C4-2B (cell line): Measurements from ENCODE around the gene MAPKAPK3.

Experiments
- H3K27ac ChIP-seq: fragments of 450-650 bp; 2 replicates; pipeline ENCODE4 v1.5.1; 2017
- ZFX ChIP-seq: fragments of 450-650 bp; IDR thresholded peaks from 2 replicates; pipeline ENCODE4 v1.6.1; 2017
- TF ChIP-seq, protein P1 (sequence below): fragments of 450-650 bp; conservative IDR thresholded peaks from 2 replicates; pipeline ENCODE4 v1.5.1; 2017; ENCODE audit warnings: mild to moderate bottlenecking

Gene MAPKAPK3

DNA sequence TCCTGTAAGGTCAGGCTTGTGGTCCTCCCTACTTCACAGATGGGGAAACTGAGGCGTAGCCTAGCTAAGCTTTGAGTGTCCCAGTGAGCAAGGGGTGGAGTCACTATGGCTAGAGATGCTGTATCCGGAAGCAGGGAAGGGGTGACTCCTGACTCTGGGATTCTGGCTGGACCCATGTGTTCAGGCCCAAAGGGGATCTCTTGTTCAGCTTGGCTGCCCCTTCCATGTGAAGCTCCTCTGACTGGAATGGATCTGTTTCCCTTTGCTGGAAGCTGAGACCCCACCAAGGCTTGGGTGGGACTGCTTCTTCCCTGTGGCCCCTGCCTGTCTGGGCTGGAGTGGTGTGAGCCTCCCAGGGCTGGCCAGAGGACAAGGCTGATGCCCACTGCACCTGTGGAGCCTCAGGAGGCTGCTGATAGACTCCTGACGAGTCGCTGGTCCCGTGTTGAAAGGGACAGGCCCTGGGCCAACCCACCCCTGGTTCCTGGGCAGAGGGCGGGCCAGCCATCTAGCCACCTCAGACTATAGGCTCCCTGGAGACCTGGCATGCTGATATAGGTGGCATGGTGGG, 1.0 kb downstream of the MAPKAPK3 start:
- TF ChIP-seq, protein P1, sequence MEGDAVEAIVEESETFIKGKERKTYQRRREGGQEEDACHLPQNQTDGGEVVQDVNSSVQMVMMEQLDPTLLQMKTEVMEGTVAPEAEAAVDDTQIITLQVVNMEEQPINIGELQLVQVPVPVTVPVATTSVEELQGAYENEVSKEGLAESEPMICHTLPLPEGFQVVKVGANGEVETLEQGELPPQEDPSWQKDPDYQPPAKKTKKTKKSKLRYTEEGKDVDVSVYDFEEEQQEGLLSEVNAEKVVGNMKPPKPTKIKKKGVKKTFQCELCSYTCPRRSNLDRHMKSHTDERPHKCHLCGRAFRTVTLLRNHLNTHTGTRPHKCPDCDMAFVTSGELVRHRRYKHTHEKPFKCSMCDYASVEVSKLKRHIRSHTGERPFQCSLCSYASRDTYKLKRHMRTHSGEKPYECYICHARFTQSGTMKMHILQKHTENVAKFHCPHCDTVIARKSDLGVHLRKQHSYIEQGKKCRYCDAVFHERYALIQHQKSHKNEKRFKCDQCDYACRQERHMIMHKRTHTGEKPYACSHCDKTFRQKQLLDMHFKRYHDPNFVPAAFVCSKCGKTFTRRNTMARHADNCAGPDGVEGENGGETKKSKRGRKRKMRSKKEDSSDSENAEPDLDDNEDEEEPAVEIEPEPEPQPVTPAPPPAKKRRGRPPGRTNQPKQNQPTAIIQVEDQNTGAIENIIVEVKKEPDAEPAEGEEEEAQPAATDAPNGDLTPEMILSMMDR: no peak
- TF ChIP-seq ZFX: no peak
- peak overlapping the region; percentile 81 for H3K27ac ChIP-seq

DNA sequence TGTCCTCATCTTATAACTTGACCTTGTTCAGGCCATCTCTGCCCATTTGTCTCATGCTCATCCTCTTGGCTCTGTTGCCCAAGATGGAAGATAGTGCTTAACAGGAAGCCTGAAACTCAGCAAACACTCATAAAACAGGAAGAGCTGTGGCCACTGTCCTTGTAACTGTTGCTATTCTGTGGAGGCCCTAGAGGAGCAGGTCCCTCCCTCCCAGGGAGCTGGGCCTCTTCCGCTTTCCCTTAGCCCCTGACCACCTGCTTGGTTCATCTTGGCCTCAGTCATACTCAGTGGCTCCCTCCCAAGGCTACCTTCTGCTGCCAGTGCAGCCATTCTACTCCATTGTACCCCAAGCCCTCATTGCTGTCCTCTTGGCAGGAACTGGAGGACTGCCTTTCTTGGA, 3.5 kb downstream of the MAPKAPK3 start:
- no peak for TF ChIP-seq ZFX
- TF ChIP-seq, protein P1: no peak
- H3K27ac ChIP-seq: peak overlapping the region; percentile 43

DNA sequence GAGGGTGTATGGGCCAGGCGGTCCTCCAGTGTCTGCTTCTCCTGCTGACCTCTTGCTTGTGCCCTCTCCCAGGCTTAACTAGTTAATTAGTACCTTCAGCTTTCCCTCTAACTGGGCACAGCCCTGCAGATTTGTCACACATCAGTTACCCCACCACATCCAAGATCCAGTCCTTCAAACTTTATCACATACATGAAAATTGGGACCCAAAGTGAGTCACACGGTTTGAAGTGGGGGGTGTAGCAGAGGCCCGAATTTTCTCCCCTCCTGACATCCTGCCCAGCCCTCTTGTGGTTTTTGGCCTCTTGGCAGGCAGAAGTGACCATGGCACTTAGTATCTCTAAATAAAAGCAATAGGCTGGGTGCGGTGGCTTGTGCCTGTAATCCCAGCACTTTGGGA, 3.9 kb downstream of the MAPKAPK3 start:
- H3K27ac ChIP-seq: peak overlapping the region; percentile 43
- TF ChIP-seq ZFX: no peak
- TF ChIP-seq, protein P1: no peak

DNA sequence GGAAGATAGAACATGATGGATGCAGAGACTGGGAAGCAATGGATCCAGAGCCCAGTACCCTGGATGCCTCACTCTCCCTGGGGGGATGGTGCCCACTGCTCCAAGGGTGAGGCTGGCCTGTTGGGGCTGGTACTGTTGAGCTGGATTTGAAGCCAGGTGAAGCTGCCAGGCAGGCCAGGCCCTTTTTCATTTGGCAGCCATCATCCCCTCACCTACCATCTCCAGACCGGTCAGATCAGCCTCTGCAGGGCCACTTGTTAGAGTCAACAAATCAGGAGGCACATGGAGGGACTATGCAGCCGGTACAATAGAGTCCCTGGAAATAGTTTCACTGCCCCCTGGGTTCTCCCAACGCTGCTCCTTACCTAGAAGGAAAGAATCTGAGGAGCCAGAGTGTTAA, 5.9 kb downstream of the MAPKAPK3 start:
- H3K27ac ChIP-seq: no peak overlapping the region
- TF ChIP-seq, protein P1: no peak
- TF ChIP-seq ZFX: no peak

DNA sequence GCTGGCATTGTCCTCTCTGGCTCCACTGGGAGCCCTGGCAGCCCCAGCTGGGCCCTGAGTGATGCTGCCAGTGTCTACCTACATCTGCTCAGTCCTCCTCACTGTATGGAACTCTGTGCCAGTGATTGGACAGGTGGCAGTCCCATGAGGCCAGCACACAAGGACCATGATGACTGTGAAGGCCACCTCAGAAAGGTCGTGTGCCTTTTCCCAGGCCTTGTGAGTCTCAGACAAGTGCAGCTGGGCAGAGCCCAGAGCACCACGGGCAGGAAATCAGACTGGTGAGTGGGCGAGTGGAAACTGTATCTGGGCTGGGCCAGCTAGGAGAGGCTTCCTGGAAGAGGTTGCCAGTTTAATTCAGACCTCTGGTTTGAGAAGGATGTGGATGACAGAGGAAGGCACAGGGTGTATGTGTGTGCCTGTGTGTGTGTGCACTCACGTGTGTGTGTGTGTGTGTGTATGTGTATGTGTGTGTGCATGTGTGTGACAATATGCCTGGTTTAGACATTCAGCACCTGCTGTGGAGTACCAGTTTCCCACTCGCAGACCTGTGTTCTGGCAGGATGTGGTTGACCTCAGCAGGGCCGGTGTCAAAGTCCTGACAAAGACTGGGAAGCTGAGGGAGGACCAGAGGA, 7.0 kb downstream of the MAPKAPK3 start:
- no peak overlapping the region for H3K27ac ChIP-seq
- TF ChIP-seq, protein P1: no peak
- TF ChIP-seq ZFX: no peak

DNA sequence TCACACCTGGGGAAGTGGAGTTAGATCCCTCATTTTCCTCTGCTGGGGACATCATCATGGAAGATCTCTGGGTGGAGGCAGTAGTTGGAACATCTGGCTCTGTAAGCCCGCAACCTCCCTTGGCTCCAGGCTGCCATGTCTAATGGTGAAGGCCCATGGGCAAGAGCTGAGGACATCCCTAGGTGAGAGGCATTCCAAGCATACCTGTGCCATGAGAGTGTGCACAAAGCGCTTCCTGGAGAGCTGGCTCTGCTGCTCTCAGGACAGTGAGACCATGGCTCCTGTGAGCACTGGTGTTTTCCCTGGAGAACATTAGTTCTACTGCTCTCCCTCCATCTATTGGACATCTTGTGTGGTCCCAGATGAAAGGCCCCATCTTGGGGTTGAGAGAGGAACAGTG, 7.7 kb downstream of the MAPKAPK3 start:
- TF ChIP-seq ZFX: no peak
- TF ChIP-seq, protein P1: no peak
- no peak overlapping the region for H3K27ac ChIP-seq

DNA sequence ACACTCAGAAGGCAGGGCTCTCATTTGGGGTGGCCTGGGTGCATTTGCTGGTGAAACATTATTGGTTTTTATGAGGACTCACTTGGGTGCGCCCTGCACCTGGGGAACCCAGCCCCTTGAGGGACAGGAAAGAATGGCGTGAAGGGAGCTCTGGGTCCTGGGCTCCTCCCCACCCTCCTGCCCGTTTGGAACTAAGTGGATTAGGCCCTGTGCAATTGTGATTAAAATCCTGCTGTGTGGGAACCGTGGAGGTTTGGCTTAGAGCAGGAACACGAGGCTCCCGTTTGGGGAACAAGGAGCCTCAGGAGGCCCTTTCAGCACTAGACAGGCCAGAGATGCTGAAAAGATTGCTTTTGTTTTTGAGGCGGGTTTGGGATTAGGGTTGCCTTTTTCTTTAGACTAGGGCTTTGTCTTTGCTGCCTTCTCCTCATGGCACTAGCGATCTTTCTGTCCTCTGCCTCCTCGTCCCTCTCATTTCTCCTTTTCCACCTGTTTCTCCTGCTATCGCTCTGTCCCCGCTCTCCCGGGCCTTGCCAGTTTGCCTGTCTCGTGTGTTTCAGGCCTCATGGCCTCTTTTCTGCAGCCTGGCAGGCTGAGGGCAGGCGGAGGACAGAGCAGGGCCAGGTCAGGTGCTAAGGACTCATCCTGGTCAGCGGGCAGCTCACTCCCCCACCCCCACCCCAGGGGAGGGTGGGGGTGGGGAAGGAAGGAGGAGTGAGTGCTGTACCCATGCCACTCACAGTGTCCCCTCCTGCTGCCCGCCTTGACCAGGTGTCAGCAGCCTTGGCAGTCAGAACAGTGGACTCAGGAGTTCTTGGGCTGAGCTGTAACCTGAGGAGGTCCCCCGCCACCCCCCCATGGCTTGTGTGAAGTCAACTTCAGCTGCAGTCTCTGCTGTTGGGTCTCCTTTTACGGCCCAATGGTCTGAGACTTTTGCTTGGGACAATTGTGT, 8.6 kb downstream of the MAPKAPK3 start:
- H3K27ac ChIP-seq: no peak overlapping the region
- TF ChIP-seq ZFX: no peak
- TF ChIP-seq, protein P1: no peak
